GM23338 (cell line): ENCODE results near the gene CDKL1. TPM values are rescaled to one million over a fixed set of nuclear protein-coding genes. Genes with fewer than 3 reads are reported as not detected.

Source experiments
- ATAC-seq: fragments of 200-7000 bp; cut with Tn5 transposase; 3 replicates; pipeline ENCODE4 v1.9.1; 2020
- DNase-seq: peaks from one replicate; pipeline ENCODE4 v3.0.0-alpha.2; 2015; ENCODE audit warnings: low spot score
- H2AFZ ChIP-seq: fragments of 200-600 bp; sonication (generic); 2 replicates; pipeline ENCODE4 v1.8.0; 2016; ENCODE audit warnings: antibody characterized with exemption, mild to moderate bottlenecking, moderate library complexity
- H3F3A ChIP-seq: fragments of 200-600 bp; sonication (generic); replicated peaks from 2 replicates; pipeline ENCODE4 v1.8.0; 2017; ENCODE audit warnings: antibody characterized with exemption, mixed run types, low read depth
- H3K27ac ChIP-seq: fragments of 200-600 bp; sonication (generic); 2 replicates; pipeline ENCODE4 v1.6.1; 2016; ENCODE audit warnings: low read depth
- H3K27me3 ChIP-seq: fragments of 200-600 bp; sonication (generic); 2 replicates; pipeline ENCODE4 v1.8.0; 2016; ENCODE audit warnings: mild to moderate bottlenecking, mixed run types, moderate library complexity; ENCODE audit not compliant: insufficient read depth
- H3K36me3 ChIP-seq: fragments of 200-600 bp; sonication (generic); 2 replicates; pipeline ENCODE4 v1.8.0; 2016; ENCODE audit warnings: mild to moderate bottlenecking; ENCODE audit not compliant: insufficient read depth
- H3K4me1 ChIP-seq: fragments of 200-600 bp; sonication (generic); 2 replicates; pipeline ENCODE4 v1.8.0; 2016; ENCODE audit warnings: mild to moderate bottlenecking, moderate library complexity; ENCODE audit not compliant: insufficient read depth
- H3K4me2 ChIP-seq: fragments of 200-600 bp; sonication (generic); 2 replicates; pipeline ENCODE4 v1.7.1; 2017; ENCODE audit warnings: mixed run types
- H3K4me3 ChIP-seq: fragments of 200-600 bp; sonication (generic); 2 replicates; pipeline ENCODE4 v1.6.1; 2016; ENCODE audit warnings: mixed run types
- H3K79me2 ChIP-seq: fragments of 200-600 bp; sonication (generic); replicated peaks from 2 replicates; pipeline ENCODE4 v1.8.0; 2017; ENCODE audit warnings: mild to moderate bottlenecking; ENCODE audit not compliant: insufficient read depth
- H3K9me2 ChIP-seq: fragments of 200-600 bp; sonication (generic); 2 replicates; pipeline ENCODE4 v1.8.0; 2017; ENCODE audit not compliant: insufficient read depth
- H4K20me1 ChIP-seq: fragments of 200-600 bp; sonication (generic); replicated peaks from 2 replicates; pipeline ENCODE4 v1.8.0; 2017; ENCODE audit warnings: mild to moderate bottlenecking; ENCODE audit not compliant: insufficient read depth
- H3K27ac Mint-ChIP-seq: 2 replicates; pipeline ENCODE4 v1.8.0; 2020; ENCODE audit warnings: inconsistent platforms, mild to moderate bottlenecking, moderate library complexity, mixed read lengths
- H3K27me3 Mint-ChIP-seq: 3 replicates; pipeline ENCODE4 v1.8.0; 2022; ENCODE audit warnings: low read depth, mild to moderate bottlenecking, moderate library complexity, mixed read lengths, inconsistent platforms; ENCODE audit not compliant: insufficient read depth, poor library complexity
- H3K36me3 Mint-ChIP-seq: 3 replicates; pipeline ENCODE4 v1.8.0; 2021; ENCODE audit warnings: low read depth, mild to moderate bottlenecking, inconsistent platforms, moderate library complexity, mixed read lengths
- H3K4me1 Mint-ChIP-seq: 3 replicates; pipeline ENCODE4 v1.8.0; 2020; ENCODE audit warnings: mild to moderate bottlenecking, inconsistent platforms, mixed read lengths
- H3K4me3 Mint-ChIP-seq: 3 replicates; pipeline ENCODE4 v1.8.0; 2021; ENCODE audit warnings: moderate library complexity, mild to moderate bottlenecking, inconsistent platforms, mixed read lengths
- H3K9me3 Mint-ChIP-seq: 3 replicates; pipeline ENCODE4 v1.8.0; 2020; ENCODE audit warnings: moderate library complexity, mild to moderate bottlenecking, inconsistent platforms, mixed read lengths
- CREB1 ChIP-seq: fragments of 250-450 bp; sonication (Bioruptor Pico); IDR thresholded peaks from 2 replicates; pipeline ENCODE4 v1.5.0; 2020; ENCODE audit warnings: low read depth, mild to moderate bottlenecking, moderate library complexity
- CTCF ChIP-seq, 2 experiments: fragments of 200-600 bp in 1 of 2; sonication (generic) in 1 of 2; conservative IDR thresholded peaks; 2 replicates each; pipeline versions ENCODE4 v1.5.1 to v1.6.1; 2016 to 2017; ENCODE audit warnings: antibody characterized with exemption in 2 of 2, low read depth in 2 of 2, mild to moderate bottlenecking in 2 of 2, moderate library complexity in 1 of 2
- EZH2phosphoT487 ChIP-seq: fragments of 200-600 bp; sonication (generic); IDR thresholded peaks from one replicate; pipeline ENCODE4 v1.8.1; 2018; ENCODE audit warnings: antibody characterized with exemption; ENCODE audit not compliant: unreplicated experiment
- JUNB ChIP-seq: IDR thresholded peaks from one replicate; pipeline ENCODE4 v1.6.1; 2016; ENCODE audit warnings: antibody characterized with exemption; ENCODE audit not compliant: unreplicated experiment
- NANOG ChIP-seq: IDR thresholded peaks from 2 replicates; pipeline ENCODE4 v1.6.1; 2016; ENCODE audit warnings: antibody characterized with exemption, borderline replicate concordance
- POLR2AphosphoS5 ChIP-seq: IDR thresholded peaks from 2 replicates; pipeline ENCODE4 v1.6.1; 2016; ENCODE audit warnings: antibody characterized with exemption, low read depth
- REST ChIP-seq: IDR thresholded peaks from one replicate; pipeline ENCODE4 v1.6.1; 2018; ENCODE audit warnings: antibody characterized with exemption; ENCODE audit not compliant: unreplicated experiment
- STAT1 ChIP-seq: IDR thresholded peaks from one replicate; pipeline ENCODE4 v1.6.1; 2016; ENCODE audit warnings: antibody characterized with exemption; ENCODE audit not compliant: unreplicated experiment
- ZNF114 ChIP-seq: fragments of 250-450 bp; sonication (Bioruptor Pico); IDR thresholded peaks from 2 replicates; pipeline ENCODE4 v1.5.0; 2020; ENCODE audit warnings: mild to moderate bottlenecking, moderate library complexity
- ZNF331 ChIP-seq: fragments of 250-450 bp; sonication (Bioruptor Pico); IDR thresholded peaks from 2 replicates; pipeline ENCODE4 v1.5.0; 2020; ENCODE audit warnings: low read depth, mild to moderate bottlenecking, moderate library complexity
- polyA plus RNA-seq: library from polyadenylated mRNA; unstranded; fragments of >200 nt; fragmentation: Nextera tagmentation; extraction: Ambion mirVana; gene quantifications from 2 replicates; pipeline ENCODE4 v1.2.1, GENCODE V29; 2016
- total RNA-seq: library from RNA; depleted of rRNA; stranded (reverse); fragments of >200 nt; shearing (Covaris generic); gene quantifications from 2 replicates; pipeline ENCODE4 v1.2.3, GENCODE V29; 2014
- TF ChIP-seq, protein P1 (sequence below): IDR thresholded peaks from 2 replicates; pipeline ENCODE4 v1.6.1; 2016; ENCODE audit warnings: antibody characterized with exemption

The CDKL1 gene
- total and polyA plus RNA-seq, 2 experiments from 2014 or later: 0.52 TPM

DNA sequence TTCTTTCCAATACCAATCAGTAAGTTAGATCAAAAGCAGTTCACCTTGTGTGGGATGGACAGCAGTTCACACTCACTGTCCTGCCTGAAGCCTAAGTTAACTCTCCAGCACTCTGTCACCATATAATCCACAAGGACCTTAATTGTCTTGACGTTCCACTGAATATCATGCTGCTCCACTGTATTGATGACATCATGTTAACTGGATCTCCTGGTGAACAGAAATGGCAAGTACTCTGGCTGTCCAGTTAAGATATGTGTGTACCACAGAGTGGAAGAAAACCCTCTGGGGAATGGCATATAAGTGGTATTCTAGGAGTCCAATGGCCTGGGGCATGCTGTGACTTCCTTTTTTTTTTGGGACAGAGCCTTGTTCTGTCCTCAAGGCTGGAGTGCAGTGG lies 16.2 kb downstream of the CDKL1 start (continued):
- no peak for TF ChIP-seq REST
- no peak for TF ChIP-seq NANOG
- no peak for TF ChIP-seq CREB1 (CRISPR knock-in tag)
- no peak for TF ChIP-seq ZNF331 (CRISPR knock-in tag)
- TF ChIP-seq, protein P1, sequence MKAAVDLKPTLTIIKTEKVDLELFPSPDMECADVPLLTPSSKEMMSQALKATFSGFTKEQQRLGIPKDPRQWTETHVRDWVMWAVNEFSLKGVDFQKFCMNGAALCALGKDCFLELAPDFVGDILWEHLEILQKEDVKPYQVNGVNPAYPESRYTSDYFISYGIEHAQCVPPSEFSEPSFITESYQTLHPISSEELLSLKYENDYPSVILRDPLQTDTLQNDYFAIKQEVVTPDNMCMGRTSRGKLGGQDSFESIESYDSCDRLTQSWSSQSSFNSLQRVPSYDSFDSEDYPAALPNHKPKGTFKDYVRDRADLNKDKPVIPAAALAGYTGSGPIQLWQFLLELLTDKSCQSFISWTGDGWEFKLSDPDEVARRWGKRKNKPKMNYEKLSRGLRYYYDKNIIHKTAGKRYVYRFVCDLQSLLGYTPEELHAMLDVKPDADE: no peak
- TF ChIP-seq STAT1: no peak
- TF ChIP-seq ZNF114 (CRISPR knock-in tag): no peak

- no peaks in the 10 kb centered on the region for H3K27me3 ChIP-seq
- H3K36me3 ChIP-seq: no peaks in the 10 kb centered on the region
- no peak for ATAC-seq
- DNase-seq: no peak
- no peaks in the 10 kb centered on the region for H3K4me1 ChIP-seq
- H3K4me2 ChIP-seq: no peak overlapping the region
- no peak overlapping the region for H2AFZ ChIP-seq
- H4K20me1 ChIP-seq: no peaks in the 10 kb centered on the region
- no peak overlapping the region for H3K27ac ChIP-seq
- no peaks in the 10 kb centered on the region for H3K79me2 ChIP-seq
- no peaks in the 10 kb centered on the region for H3K4me1 Mint-ChIP-seq
- TF ChIP-seq NANOG: no peak
- TF ChIP-seq POLR2AphosphoS5: no peak
- no peak for TF ChIP-seq ZNF331 (CRISPR knock-in tag)
- no peak for TF ChIP-seq JUNB
- no peaks in the 10 kb centered on the region for H3F3A ChIP-seq
- no peaks in the 10 kb centered on the region for H3K36me3 Mint-ChIP-seq
- H3K27me3 Mint-ChIP-seq: peaks cover 3% of the 10 kb centered on the region
- H3K27ac Mint-ChIP-seq: no peak overlapping the region
- no peaks in the 10 kb centered on the region; the same call in 2 of the 3 replicates for H3K9me3 Mint-ChIP-seq
- H3K4me3 ChIP-seq: no peak overlapping the region
- no peak overlapping the region for H3K4me3 Mint-ChIP-seq
- no peaks in the 10 kb centered on the region for H3K9me2 ChIP-seq
Observed at GRCh38 chr14:50379563-50379962, 17.1 kb downstream of the CDKL1 start.

GRCh38 chr14:50377550-50378085 lies 19.1 kb downstream of the CDKL1 start:
- Histone ChIP-seq H3K4me2 (no peak overlapping the region), H3K27ac (no peak overlapping the region), H3K27me3 (no peaks in the 10 kb centered on the region), H2AFZ (no peak overlapping the region), H3K79me2 (no peaks in the 10 kb centered on the region), H4K20me1 (no peaks in the 10 kb centered on the region), H3K36me3 (no peaks in the 10 kb centered on the region), H3K4me1 (no peaks in the 10 kb centered on the region), H3F3A (no peaks in the 10 kb centered on the region), H3K4me3 (no peak overlapping the region), H3K9me2 (no peaks in the 10 kb centered on the region)
- H3K9me3 Mint-ChIP-seq: no peaks in the 10 kb centered on the region; the same call in 2 of the 3 replicates
- DNase-seq: no peak
- no peak for ATAC-seq
- no peaks in the 10 kb centered on the region for H3K4me1 Mint-ChIP-seq
- H3K4me3 Mint-ChIP-seq: no peak overlapping the region
- no peak overlapping the region for H3K27ac Mint-ChIP-seq
- H3K27me3 Mint-ChIP-seq: peaks cover 3% of the 10 kb centered on the region
- no peaks in the 10 kb centered on the region for H3K36me3 Mint-ChIP-seq
- TF ChIP-seq CTCF (conservative IDR thresholded peaks at IDR 0.05; ENCODE audit: low read depth in 2 of 2) (no peak), REST (no peak), JUNB (no peak), EZH2phosphoT487 (no peak), POLR2AphosphoS5 (no peak)
